B cell (primary cell): Measurements from ENCODE around the gene TTC13. TPM values are rescaled to one million over a fixed set of nuclear protein-coding genes. Genes with fewer than 3 reads are reported as not detected.

Source experiments
- ATAC-seq: fragments of 200-7000 bp; cut with Tn5 transposase; one replicate; pipeline ENCODE4 v1.10.0; 2021; ENCODE audit warnings: low read depth, mild to moderate bottlenecking, moderate number of reproducible peaks, moderate library complexity
- CTCF ChIA-PET: fragments of 350-600 bp; sonication (Branson Sonifier 250); formaldehyde crosslinking; loops from one replicate; lab custom pipeline; 2021; ENCODE audit warnings: antibody characterized with exemption, inconsistent platforms; lab: Charles Lee
- POLR2A ChIA-PET: fragments of 350-600 bp; sonication (Branson Sonifier 250); formaldehyde crosslinking; loops from one replicate; lab custom pipeline; 2021; ENCODE audit warnings: antibody characterized with exemption; lab: Charles Lee
- DNase-seq: peaks from one replicate; pipeline ENCODE4 v3.0.0; 2013
- H2AFZ ChIP-seq: 2 replicates; pipeline ENCODE4 v1.6.1; 2012; ENCODE audit warnings: mild to moderate bottlenecking, low read depth, low read length; ENCODE audit not compliant: insufficient read depth, poor library complexity, severe bottlenecking
- H3K27ac ChIP-seq, 2 donors: 1 replicate in 1 of 2; 2 replicates in 1 of 2; pipeline ENCODE4 v1.5.1; 2012 to 2013; ENCODE audit warnings: low read length in 2 of 2, mild to moderate bottlenecking in 2 of 2, moderate library complexity in 1 of 2
- H3K27me3 ChIP-seq, 4 experiments: fragments of 200-600 bp in 1 of 4; sonication (generic) in 1 of 4; replicated peaks in 1 of 4; 1 replicate in 2 of 4; 2 replicates in 2 of 4; pipeline versions ENCODE4 v1.6.1 to v1.7.0; 2013 to 2016; ENCODE audit warnings: low read length in 3 of 4, mild to moderate bottlenecking in 2 of 4, mixed read lengths in 1 of 4, moderate library complexity in 1 of 4; ENCODE audit not compliant: insufficient read depth in 4 of 4, control insufficient read depth in 3 of 4; ENCODE audit errors: control extremely low read depth in 1 of 4
- H3K36me3 ChIP-seq, 2 experiments: replicated peaks in 1 of 2; 1 replicate in 1 of 2; 2 replicates in 1 of 2; pipeline versions ENCODE4 v1.6.1 to v1.7.1; 2013; ENCODE audit warnings: low read length in 1 of 2; ENCODE audit not compliant: insufficient read depth in 2 of 2, control insufficient read depth in 1 of 2; ENCODE audit errors: control extremely low read depth in 1 of 2, extremely low read depth in 1 of 2
- H3K4me1 ChIP-seq, 2 donors: fragments of 200-600 bp in 1 of 2; sonication (generic) in 1 of 2; 1 replicate in 1 of 2; 2 replicates in 1 of 2; pipeline versions ENCODE4 v1.5.1 to v1.6.1; 2013 to 2017; ENCODE audit warnings: low read length in 2 of 2; ENCODE audit not compliant: control insufficient read depth in 2 of 2, insufficient read depth in 2 of 2
- H3K4me2 ChIP-seq: replicated peaks from 2 replicates; pipeline ENCODE3; 2012; ENCODE audit warnings: mild to moderate bottlenecking, low read depth, low read length; ENCODE audit not compliant: poor library complexity, severe bottlenecking
- H3K4me3 ChIP-seq, 5 experiments: fragments of 200-600 bp in 1 of 5; sonication (generic) in 1 of 5; 1 replicate in 3 of 5; 2 replicates in 2 of 5; pipeline versions ENCODE4 v1.5.1 to v1.7.0; 2011 to 2016; ENCODE audit warnings: low read length in 4 of 5, mild to moderate bottlenecking in 4 of 5, low read depth in 2 of 5, control low read depth in 1 of 5, moderate library complexity in 1 of 5; ENCODE audit not compliant: insufficient read depth in 1 of 5; ENCODE audit errors: control extremely low read depth in 1 of 5, extremely low read depth in 1 of 5
- H3K79me2 ChIP-seq: fragments of 200-600 bp; sonication (generic); one replicate; pipeline ENCODE4 v1.6.0; 2016; ENCODE audit warnings: low read length; ENCODE audit not compliant: control insufficient read depth, insufficient read depth
- H3K9ac ChIP-seq: fragments of 200-600 bp; sonication (generic); 2 replicates; pipeline ENCODE4 v1.6.1; 2017; ENCODE audit warnings: mild to moderate bottlenecking, low read length, moderate library complexity
- H3K9me3 ChIP-seq, 3 donors: one replicate each; pipeline versions ENCODE4 v1.6.1 to v1.7.1; 2013; ENCODE audit warnings: low read length in 2 of 3; ENCODE audit not compliant: control insufficient read depth in 2 of 3, insufficient read depth in 1 of 3; ENCODE audit errors: control extremely low read depth in 1 of 3
- H4K20me1 ChIP-seq: 2 replicates; pipeline ENCODE4 v1.6.0; 2012; ENCODE audit warnings: mild to moderate bottlenecking, low read length; ENCODE audit not compliant: insufficient read depth, control insufficient read depth, poor library complexity, severe bottlenecking
- H3K27ac Mint-ChIP-seq: one replicate; pipeline ENCODE4 v1.8.0; 2021; ENCODE audit warnings: mixed read lengths
- H3K27me3 Mint-ChIP-seq: one replicate; pipeline ENCODE4 v1.8.0; 2021; ENCODE audit warnings: mixed read lengths
- H3K4me1 Mint-ChIP-seq: one replicate; pipeline ENCODE4 v1.8.0; 2021; ENCODE audit warnings: mixed read lengths
- H3K4me3 Mint-ChIP-seq: one replicate; pipeline ENCODE4 v1.8.0; 2021; ENCODE audit warnings: mixed read lengths
- H3K9me3 Mint-ChIP-seq: one replicate; pipeline ENCODE4 v1.8.0; 2022; ENCODE audit warnings: mixed read lengths; ENCODE audit not compliant: insufficient read depth
- EZH2 ChIP-seq: IDR thresholded peaks from 2 replicates; pipeline ENCODE4 v1.6.1; 2012; ENCODE audit warnings: borderline replicate concordance, low read depth, mild to moderate bottlenecking, moderate library complexity, low read length; ENCODE audit not compliant: insufficient read depth, poor library complexity, severe bottlenecking
- WGBS: methylation state at CpG from one replicate; pipeline ENCODE4 v1.1.5; 2013; ENCODE audit warnings: missing lambda C conversion rate; ENCODE audit not compliant: insufficient coverage; 5-methylcytosine and 5-hydroxymethylcytosine counted together
- intact Hi-C: fragments of 100-400 bp; cut with micrococcal nuclease; formaldehyde crosslinking; loops from one replicate; pipeline ENCODE4 v1.10.0; 2022
- polyA plus RNA-seq: library from polyadenylated mRNA; depleted of rRNA; stranded (reverse); fragments of >200 nt; gene quantifications from 2 replicates; pipeline ENCODE4 v1.2.3, GENCODE V29; 2012
- total RNA-seq, 2 donors: library from RNA; stranded (reverse); fragments of 120-200 nt in 1 of 2; gene quantifications; 1 replicate in 1 of 2; 2 replicates in 1 of 2; pipeline versions ENCODE4 v1.2.3 to v1.2.4, GENCODE V29; 2013 to 2022
- TF ChIP-seq, protein P1 (sequence below): fragments of 200-600 bp; IDR thresholded peaks from one replicate; pipeline ENCODE4 v1.8.0; 2022; ENCODE audit warnings: antibody characterized with exemption, mild to moderate bottlenecking

Gene TTC13
- total and polyA plus RNA-seq, 2 donors (not counting 1 experiment from before 2014, with no cell fraction given): 33.9 to 55.0 TPM

DNA sequence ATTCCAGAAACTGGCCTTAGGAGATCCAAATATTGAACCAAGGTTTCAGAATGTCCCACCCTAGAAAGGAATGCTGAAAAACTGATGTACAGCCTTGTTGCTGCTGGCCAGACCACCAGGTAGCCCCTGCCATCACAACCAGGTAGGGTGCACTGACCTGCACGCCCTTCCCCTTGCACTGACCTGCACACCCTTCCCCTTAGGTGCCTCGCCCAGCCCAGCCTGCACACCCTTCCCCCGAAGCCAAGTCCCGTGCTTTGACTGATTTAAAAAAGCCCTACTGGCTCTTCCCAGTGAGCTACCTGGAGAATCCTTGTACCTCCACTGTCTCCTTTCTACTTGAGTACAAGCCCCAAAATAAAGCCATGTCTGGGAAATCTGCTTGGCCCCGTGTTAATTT lies 84.0 kb downstream of the TTC13 start:
- no peaks in the 10 kb centered on the region for H3K9me3 Mint-ChIP-seq
- H3K36me3 ChIP-seq: no peaks in the 10 kb centered on the region
- ATAC-seq (no peak), DNase-seq (no peak)
- no peaks in the 10 kb centered on the region for H3K4me1 ChIP-seq
- intact Hi-C loops: no loop called here
- H3K4me3 Mint-ChIP-seq: no peak overlapping the region
- peaks cover 0 to 2% (median 0%) of the 10 kb centered on the region in 3 donors for H3K9me3 ChIP-seq
- H3K27ac Mint-ChIP-seq: no peak overlapping the region
- H2AFZ ChIP-seq: no peak overlapping the region
- TF ChIP-seq EZH2: no peak
- TF ChIP-seq, protein P1, sequence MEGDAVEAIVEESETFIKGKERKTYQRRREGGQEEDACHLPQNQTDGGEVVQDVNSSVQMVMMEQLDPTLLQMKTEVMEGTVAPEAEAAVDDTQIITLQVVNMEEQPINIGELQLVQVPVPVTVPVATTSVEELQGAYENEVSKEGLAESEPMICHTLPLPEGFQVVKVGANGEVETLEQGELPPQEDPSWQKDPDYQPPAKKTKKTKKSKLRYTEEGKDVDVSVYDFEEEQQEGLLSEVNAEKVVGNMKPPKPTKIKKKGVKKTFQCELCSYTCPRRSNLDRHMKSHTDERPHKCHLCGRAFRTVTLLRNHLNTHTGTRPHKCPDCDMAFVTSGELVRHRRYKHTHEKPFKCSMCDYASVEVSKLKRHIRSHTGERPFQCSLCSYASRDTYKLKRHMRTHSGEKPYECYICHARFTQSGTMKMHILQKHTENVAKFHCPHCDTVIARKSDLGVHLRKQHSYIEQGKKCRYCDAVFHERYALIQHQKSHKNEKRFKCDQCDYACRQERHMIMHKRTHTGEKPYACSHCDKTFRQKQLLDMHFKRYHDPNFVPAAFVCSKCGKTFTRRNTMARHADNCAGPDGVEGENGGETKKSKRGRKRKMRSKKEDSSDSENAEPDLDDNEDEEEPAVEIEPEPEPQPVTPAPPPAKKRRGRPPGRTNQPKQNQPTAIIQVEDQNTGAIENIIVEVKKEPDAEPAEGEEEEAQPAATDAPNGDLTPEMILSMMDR: no peak
- POLR2A ChIA-PET: no interaction called here
- H3K27me3 Mint-ChIP-seq: peaks cover 22% of the 10 kb centered on the region
- WGBS: 89% methylated on average over 4 of the region's 5 CpGs
- no peaks in the 10 kb centered on the region for H3K79me2 ChIP-seq
- H3K4me2 ChIP-seq: no peak overlapping the region
- CTCF ChIA-PET: no interaction called here
- no peak overlapping the region for H3K27ac ChIP-seq
- H3K9ac ChIP-seq: no peak overlapping the region
- no peak overlapping the region for H3K4me3 ChIP-seq
- no peaks in the 10 kb centered on the region for H3K4me1 Mint-ChIP-seq
- H4K20me1 ChIP-seq: no peaks in the 10 kb centered on the region
- peaks cover 0 to 2% (median 0%) of the 10 kb centered on the region in 4 experiments for H3K27me3 ChIP-seq

DNA sequence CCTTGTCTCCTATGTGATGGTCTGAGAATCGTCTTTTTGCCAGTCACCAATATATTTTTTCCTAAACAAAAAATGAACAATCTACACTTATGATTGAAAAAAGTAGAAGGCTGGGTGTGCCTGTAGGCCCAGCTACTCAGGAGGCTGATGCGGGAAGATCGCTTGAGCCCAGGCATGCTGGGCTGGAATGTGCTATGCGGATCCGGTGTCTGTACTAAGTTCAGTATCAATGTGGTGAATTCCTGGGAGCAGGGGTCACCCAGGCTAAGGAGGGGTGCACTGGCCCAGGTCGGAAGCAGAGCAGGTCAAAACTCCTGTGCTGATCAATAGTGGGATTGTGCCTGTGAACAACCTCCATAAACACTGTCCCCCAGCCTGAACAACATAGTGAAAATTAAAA lies 84.6 kb downstream of the TTC13 start:
- no peak overlapping the region for H2AFZ ChIP-seq
- H4K20me1 ChIP-seq: no peaks in the 10 kb centered on the region
- H3K36me3 ChIP-seq: no peaks in the 10 kb centered on the region
- H3K4me2 ChIP-seq: no peak overlapping the region
- no peak overlapping the region for H3K27ac ChIP-seq
- Mint-ChIP-seq H3K4me3 (no peak overlapping the region), H3K9me3 (no peaks in the 10 kb centered on the region), H3K27ac (no peak overlapping the region), H3K27me3 (peaks cover 28% of the 10 kb centered on the region), H3K4me1 (no peaks in the 10 kb centered on the region)
- H3K79me2 ChIP-seq: no peaks in the 10 kb centered on the region
- ATAC-seq: no peak
- H3K4me3 ChIP-seq: no peak overlapping the region
- intact Hi-C loops: no loop called here
- CTCF ChIA-PET: no interaction called here
- H3K9me3 ChIP-seq: peaks cover 0 to 2% (median 0%) of the 10 kb centered on the region in 3 donors
- H3K27me3 ChIP-seq: peaks cover 0 to 2% (median 0%) of the 10 kb centered on the region in 4 experiments
- H3K4me1 ChIP-seq: no peaks in the 10 kb centered on the region
- TF ChIP-seq, protein P1: no peak
- no peak for TF ChIP-seq EZH2
- no peak for DNase-seq
- 97% methylated on average over 4 of the region's 6 CpGs for WGBS
- no peak overlapping the region for H3K9ac ChIP-seq
- POLR2A ChIA-PET: no interaction called here
